Activated CD8-positive, alpha-beta memory T cell treated with anti-CD3 and anti-CD28 coated beads for 24 hours (primary cell): Measurements from ENCODE around the gene IFNA10.
"Not testable (repeated sequence)": the region's sequence is repeated elsewhere in the genome, so short reads cannot be mapped to it uniquely, and the experiment has no call there.

Experiments
- DNase-seq: peaks from one replicate; pipeline ENCODE4 v3.0.0-alpha.2; 2020

IFNA10 gene

DNA sequence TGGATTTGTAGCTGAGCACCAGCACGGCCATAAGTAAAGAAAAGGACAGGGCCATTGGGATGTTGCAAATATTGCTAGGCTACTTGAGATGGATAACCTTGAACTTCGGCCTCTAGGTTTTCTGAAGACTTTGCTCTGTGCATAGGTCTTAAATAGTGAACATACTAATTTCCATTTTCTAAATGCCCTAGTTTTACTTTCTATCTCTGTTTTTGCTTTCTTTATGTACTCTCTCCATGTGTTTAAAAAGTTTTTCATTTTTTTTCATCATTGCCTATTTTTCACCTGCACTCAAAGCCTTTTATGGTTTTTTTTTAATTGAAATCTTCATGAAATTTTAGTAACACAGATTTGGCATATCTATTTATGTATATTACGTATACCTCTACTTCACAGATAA lies at the start of gene IFNA10:
Gene IFNA10, minus strand, starts transcription at position 101 of the 400 bp plus-strand sequence. Its CDS starts 46 bp downstream, at position 55.
- DNase-seq = not testable (repeated sequence)

DNA sequence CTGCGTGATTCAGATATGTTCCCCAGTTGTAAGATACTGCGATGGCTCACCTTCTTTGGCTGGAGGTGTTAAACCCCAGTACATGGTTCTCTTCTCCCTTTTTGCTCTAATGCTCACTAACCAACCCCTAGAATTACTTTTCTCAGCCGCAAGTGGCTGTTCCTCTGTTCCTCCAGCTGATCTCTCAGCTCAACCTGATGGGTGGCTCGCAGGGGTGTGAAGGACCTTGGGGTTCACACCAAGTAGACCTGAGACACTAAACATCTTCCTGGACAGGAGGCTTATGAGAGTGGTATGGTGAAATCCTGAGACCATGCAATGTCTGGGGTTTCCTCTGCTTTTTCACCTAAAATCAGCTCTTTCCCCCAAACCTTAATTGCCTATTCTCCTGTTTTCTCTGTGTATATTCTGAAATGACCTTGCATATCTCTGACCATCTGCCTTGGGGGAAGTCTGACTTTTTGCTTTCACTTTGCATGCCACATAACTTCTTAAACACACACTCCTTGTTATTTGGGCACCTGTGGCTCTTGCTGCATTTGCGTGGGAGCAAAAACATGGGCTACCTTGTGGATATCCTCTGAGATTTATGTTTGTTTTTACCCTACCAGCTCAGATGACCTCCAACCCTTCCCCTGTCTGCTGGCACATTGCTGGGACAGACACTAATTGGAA lies 48.7 kb upstream of the IFNA10 start:
- DNase-seq = no peak

DNA sequence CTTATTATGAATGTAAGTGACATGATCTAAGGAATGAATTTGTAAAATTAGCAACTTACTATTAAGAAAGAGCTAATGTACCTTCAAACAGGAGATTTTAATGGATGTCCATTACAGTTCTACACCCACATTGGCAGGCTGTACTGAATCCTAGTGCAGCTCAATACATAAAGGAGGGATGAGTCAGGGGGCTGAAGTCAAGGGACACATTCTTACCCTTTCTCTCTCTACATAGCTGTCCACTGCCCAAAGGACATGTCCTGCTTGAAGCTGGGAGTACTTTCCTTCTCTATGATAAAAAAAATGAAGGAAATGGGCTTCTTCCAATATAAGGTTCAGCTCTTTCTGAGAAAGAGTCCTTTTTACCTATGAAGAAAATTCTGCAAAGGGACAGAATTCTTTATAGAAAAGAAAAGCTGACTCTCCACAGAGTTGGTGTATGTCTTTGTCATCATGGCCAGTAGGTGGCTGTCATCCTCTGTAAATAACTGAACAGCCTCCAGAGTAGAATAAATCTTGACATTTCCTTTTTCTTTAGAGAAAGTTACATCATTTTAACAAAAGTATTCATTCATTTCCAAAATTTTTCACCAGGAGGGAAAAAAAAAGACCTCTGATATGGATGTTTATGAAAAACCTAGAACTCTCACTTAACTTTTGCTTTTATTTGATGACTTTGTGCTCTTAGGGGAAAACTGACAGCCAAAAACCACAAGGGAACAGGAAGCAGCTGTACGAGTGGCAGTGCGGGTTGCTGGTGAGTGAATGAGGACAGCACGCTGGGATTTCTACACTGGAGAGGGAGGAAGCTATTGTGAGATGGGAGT lies 46.0 kb upstream of the IFNA10 start:
- no peak for DNase-seq

DNA sequence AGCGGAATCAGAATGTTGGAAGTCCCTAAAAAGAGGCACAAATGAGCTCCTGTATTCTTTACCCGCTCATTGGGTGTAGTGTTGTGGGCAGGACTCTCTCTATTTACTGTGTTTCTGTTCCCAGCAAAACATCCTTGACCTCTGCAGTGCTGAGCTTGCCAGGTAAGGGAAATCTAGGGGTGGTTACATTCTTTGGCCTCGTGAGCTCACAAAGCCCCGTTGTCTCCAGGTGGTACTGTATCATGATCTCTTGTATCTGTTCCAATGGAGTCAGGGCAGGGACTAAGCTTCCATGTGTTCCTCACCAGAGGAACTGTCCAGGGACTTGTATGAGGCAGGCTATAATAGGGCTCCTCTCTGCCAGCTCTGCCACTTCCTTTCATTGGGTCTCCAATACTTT lies 44.7 kb upstream of the IFNA10 start:
- DNase-seq = no peak

DNA sequence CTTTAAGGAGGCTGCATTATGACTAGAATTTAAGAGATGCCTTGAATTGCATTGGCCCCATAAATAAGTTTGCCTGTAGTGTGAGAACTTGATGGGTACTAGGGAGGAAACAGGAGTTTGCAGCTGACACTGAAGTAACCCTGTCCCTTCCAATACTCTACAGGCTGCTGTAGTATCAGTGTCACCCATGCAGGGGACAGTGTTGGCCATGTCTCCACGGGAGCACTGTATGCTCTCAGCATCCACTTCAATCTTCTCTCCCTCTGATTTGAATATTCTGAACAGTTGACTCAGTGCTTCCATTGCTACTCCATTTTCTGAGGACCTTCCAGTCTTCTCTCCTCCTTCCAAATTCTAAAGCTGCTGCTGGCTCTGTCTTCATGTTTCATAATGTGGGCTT lies 44.2 kb upstream of the IFNA10 start:
- no peak for DNase-seq

DNA sequence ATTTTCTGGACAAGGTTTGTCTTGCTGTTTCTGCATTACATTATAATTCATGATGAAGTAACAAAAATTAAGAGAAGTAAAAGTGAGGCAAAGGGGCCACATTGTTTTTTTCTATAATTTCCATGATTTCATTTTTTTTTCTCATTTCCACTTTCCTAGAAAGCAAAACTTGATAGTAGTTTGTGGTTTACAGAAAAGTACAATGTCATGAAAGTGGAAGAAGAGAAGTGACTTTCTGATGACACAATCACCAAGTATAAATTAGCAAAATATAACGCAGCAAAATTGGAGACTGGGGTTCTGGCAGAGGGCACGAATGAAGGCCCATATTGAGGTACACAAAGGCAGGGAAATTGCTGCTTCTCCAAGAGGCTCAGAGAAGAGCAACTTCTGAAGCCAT lies 37.9 kb upstream of the IFNA10 start:
- no peak for DNase-seq

DNA sequence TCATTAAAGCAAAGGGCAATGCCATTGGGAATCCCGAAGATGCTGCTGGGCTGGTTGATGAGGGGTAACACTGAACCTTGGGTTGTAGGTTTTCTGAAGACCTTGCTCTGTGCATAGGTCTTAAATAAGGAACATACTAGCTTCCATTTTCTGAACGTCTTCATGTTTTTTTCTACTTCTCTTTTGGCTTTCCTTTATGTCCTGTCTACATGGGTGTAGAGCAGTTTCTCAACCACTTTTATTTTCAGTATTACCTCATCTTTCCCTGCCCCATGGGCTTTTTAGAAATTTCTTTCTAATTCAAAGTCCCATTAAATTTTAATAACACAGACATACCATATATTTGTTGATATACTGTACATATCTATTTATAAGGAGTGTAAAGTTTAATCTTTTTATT lies 33.0 kb upstream of the IFNA10 start, which contains the start of gene IFNA14:
Gene IFNA14, minus strand, starts transcription at position 95 of the 400 bp plus-strand sequence. Its CDS starts 70 bp downstream, at position 25.
- DNase-seq = no peak

DNA sequence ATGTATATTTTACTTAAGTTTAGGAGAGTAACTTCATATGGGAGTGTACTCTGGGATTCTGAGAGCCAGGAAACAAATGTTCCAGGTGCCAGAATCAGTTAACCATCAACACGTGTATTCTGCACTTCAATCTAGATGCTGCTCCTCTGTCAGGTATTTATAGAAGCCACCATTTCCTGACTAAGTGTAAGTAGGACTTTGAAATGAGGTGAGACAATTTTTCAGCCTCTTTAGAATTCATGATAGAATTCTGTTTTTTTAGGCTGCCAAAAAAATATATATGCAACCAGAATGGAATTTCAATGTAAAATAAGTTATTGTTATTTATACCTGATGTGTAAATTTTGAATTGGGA lies 29.4 kb upstream of the IFNA10 start:
- DNase-seq = not testable (repeated sequence)

DNA sequence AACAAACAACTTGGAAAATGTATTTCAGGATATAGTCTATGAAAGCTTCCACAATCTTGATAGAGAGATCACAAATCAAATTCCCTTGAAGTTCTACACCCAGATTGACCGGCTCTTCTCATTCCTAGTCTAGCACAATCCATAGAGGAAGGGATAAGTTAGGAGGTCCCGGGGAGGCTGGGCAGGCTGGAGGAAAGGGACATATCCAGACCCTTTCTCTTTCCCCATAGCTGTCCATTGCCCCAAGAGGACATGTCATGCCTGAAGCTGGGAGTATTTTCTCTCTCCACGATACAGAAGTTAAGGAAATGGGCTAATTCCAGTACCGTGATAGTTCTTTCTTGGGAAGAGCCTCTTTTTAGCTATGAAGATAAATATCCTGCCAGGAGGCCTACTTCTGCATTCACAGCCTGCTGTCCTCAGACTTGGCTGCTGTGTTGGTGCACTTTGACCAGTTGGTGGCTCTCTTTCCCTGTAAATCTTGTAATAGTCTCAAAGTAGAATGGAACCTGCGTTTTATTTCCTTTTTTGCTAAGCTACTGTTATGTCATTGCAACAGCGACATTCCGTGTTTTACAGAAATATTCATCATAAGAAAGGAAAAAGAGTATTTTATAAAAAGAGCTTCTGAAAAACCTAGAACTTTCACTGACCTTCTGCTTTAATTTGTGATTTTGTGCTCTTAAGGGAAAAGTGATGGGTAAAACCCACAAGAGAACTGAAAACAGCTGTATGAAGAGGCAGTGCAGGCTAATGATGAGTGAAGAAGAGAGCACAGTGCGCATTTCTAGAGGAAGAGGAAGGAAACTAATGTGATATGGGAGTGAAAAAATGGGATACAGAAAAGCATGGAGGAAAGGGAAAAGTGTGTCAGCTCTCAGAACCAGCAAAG lies 28.8 kb upstream of the IFNA10 start:
- DNase-seq = not testable (repeated sequence)

DNA sequence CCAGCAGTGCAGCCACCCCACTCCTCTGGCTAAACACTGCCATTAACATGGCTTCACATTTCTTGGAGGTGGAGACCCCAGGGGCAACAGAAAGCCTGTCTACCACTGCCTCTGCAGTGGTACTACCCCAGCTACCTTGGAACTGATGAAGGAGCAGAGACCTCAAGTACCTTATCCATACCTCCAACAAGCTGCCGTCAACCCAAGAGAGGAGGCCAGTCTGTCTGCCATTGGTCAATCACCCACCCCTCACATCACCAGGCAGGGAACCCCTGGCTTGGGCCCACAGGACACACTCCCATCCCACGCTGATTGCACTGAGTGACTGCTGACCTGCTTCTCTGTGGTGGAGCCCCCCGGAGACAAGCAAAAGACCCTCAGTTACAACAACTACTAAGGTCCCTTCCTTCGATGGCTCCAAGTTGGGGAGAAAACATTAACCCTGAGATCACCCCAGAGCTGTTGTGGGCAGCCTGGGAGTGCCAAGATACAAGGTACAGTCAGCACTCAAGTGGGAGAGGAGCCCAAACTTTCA lies 27.3 kb upstream of the IFNA10 start:
- DNase-seq = no peak

DNA sequence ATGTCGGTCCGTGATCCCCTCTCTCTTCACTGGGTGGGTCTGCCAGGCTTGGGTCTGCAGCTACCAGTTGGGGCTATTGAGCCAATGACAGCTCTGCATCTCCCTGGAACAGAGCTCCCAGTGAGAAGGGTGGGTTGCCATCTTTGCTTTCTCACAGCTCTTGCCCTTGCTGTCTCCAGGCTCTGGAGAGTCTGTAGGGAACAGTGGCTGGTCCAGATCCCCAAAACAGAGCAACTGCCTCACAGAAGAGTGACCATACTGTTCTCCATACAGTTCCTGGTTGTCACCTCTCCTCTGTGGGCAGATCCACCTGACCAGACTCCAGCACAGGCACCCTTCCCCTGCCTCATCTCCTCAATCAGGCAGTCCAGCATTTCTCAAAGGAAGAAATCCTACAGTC lies 26.3 kb upstream of the IFNA10 start:
- no peak for DNase-seq

DNA sequence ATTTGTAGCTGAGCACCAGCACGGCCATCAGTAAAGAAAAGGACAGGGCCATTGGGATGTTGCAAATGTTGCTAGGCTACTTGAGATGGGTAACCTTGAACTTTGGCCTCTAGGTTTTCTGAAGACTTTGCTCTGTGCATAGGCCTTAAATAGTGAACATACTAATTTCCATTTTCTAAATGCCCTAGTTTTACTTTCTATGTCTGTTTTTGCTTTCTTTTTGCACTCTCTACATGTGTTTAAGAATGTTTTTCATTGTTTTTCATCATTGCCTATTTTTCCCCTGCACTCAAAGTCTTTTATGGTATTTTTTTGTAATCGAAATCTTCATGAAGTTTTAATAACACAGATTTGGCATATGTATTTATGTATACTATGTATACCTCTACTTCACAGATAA lies 21.2 kb upstream of the IFNA10 start, which contains the start of gene IFNA17:
Gene IFNA17, minus strand, starts transcription at position 101 of the 400 bp plus-strand sequence. Its CDS starts 49 bp downstream, at position 52.
- no peak for DNase-seq

DNA sequence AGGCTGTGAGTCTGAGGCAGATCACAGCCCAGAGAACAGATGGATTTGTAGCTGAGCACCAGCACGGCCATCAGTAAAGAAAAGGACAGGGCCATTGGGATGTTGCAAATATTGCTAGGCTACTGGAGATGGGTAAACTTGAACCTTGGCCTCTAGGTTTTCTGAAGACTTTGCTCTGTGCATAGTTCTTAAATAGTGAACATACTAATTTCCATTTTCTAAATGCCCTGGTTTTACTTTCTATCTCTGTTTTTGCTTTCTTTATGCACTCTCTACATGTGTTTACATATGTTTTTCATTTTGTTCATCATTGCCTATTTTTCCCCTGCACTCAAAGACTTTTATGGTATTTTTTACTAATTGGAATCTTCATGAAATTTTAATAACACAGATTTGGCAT lies 10.3 kb upstream of the IFNA10 start, which contains the start of gene IFNA16:
Gene IFNA16, minus strand, starts transcription at position 101 of the 400 bp plus-strand sequence. Its CDS starts 6 bp downstream, at position 95.
- DNase-seq = not testable (repeated sequence)

DNA sequence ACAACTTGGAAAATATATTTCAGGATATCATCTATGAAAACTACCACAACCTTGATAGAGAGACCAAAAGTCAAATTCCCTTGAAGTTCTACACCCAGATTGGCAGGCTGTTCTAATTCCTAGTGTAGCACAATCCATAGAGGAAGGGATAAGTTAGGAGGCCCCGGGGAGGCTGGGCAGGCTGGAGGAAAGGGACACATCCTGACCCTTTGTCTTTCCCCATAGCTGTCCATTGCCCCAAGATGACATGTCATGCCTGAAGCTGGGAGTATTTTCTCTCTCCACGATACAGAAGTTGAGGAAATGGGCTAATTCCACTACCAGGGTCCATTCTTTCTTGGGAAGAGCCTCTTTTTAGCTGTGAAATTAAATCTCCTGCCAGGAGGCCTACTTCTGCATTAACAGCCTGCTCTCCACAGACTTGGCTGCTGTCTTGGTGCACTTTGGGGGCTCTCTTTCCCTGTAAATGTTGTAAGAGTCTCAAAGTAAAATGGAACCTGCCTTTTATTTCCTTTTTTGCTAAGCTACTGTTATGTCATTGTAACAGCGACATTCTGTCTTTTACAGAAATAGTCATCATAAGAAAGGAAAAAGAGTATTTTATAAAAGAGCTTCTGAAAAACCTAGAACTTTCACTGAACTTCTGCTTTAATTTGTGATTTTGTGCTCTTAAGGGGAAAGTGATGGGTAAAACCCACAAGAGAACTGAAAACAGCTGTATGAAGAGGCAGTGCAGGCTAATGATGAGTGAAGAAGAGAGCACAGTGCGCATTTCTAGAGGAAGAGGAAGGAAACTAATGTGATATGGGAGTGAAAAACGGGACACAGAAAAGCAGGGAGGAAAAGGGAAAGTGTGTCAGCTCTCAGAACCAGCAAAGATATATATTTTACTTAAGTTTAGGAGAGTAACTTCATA lies 6.7 kb upstream of the IFNA10 start:
- DNase-seq = not testable (repeated sequence)

DNA sequence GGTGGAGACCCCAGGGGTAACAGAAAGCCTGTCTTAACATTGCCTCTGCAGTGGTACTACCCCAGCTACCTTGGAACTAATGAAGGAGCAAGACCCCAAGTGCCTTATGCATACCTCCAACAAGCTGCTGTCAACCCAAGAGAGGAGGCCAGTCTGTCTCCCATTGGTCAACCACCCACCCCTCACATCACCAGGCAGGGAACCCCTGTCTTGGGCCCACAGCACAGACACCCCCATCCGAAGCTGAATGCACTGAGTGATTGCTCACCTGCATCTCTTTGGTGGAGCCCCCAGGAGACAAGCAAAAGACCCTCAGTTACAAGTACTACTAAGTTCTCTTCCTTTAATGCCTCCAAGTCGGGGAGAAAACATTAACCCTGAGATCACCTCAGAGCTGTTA lies 5.2 kb upstream of the IFNA10 start:
- not testable (repeated sequence) for DNase-seq

DNA sequence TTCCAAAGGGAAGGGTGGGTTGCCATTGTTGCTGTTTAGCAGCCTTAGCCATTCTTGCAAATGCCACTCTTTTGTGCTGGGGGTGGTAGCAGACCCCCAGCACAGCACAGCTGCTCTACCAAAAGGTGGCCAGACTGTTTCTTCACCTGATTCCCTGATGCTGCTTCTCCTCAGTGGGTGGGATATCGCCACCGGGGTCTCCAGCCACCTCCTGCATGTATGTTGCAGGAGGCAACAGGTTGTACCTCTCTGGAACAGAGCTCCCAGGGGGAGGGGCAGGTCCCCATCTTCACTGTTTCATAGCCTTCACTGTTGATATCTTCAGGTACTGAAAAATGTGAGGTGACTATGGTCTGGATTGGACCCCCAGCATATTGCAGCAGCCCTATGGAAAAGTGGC lies 3.8 kb upstream of the IFNA10 start:
- not testable (repeated sequence) for DNase-seq

DNA sequence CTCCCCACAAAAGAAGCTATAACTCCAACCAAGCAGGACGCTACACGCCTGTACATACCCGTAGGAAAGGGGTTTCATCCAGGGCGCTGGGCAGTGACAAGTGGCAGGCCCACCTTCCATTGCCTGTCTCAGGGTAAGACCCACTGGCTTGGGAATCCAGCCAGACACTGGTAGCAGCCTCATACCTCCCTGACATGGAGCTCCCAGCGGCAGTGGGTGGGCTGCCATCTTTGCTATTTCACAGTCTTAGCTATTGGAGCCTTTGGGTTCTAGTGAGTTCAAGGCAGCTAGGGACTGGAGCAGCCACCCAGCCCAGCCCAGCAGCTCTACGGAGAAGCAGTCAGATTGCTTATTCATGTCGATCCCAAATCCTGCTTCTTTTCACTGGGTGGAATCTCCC lies 3.4 kb upstream of the IFNA10 start:
- DNase-seq = no peak

DNA sequence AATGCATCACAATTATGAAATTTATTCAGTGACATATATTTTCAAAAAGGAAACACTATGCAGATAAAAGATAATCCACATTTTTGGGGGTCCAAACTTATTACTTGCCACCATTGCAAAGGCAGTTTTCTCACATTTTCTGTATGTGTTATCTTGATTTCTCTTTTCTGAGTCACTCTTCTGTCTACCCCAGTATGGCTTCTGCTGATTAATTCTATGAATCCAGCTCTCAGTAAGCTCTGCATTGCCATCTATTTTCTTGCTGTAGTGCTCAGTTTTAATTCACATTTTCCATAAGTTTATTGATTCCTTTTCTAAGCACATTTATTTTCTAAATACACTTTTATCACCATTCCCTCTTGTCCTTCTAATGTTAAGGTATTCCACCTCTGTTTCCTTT lies 1.7 kb downstream of the IFNA10 start:
- DNase-seq = no peak

DNA sequence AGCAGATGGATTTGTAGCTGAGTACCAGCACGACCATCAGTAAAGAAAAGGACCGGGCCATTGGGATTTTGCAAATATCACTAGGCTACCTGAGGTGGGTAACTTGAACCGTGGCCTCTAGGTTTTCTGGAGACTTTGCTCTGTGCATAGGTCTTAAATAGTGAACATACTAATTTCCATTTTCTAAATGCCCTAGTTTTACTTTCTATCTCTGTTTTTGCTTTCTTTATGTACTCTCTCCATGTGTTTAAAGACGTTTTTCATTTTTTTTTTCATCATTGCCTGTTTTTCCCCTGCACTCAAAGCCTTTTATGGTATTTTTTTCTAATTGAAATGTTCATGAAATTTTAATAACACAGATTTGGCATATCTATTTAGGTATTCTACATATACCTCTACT lies 4.8 kb downstream of the IFNA10 start, which contains the start of gene IFNA7:
Gene IFNA7, minus strand, starts transcription at position 101 of the 400 bp plus-strand sequence. Its CDS starts 40 bp downstream, at position 61.
- DNase-seq = not testable (repeated sequence)

DNA sequence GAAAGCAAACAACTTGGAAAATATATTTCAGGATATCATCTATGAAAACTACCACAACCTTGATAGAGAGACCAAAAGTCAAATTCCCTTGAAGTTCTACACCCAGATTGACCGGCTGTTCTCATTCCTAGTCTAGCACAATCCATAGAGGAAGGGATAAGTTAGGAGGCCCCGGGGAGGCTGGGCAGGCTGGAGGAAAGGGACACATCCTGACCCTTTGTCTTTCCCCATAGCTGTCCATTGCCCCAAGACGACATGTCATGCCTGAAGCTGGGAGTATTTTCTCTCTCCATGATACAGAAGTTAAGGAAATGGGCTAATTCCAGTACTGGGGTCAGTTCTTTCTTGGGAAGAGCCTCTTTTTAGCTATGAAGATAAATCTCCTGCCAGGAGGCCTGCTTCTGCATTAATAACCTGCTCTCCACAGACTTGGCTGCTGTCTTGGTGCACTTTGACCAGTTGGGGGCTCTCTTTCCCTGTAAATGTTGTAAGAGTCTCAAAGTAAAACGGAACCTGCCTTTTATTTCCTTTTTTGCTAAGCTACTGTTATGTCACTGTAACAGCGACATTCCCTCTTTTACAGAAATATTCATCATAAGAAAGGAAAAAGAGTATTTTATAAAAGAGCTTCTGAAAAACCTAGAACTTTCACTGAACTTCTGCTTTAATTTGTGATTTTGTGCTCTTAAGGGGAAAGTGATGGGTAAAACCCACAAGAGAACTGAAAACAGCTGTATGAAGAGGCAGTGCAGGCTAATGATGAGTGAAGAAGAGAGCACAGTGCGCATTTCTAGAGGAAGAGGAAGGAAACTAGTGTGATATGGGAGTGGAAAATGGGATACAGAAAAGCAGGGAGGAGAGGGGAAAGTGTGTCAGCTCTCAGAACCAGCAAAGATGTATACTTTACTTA lies 11.8 kb downstream of the IFNA10 start:
- DNase-seq = not testable (repeated sequence)
